Peyer's patch (tissue), 4 donors: Measurements from ENCODE around the gene CMPK1.

Source experiments
- CTCF ChIP-seq, 6 experiments: fragments of 450-650 bp in 4 of 6; fragments of 200-600 bp in 2 of 6; sonication (generic) in 1 of 6; IDR thresholded peaks; one replicate each; pipeline ENCODE4 v1.5.1; 2017 to 2019; ENCODE audit warnings: antibody characterized with exemption in 6 of 6, mild to moderate bottlenecking in 3 of 6, moderate library complexity in 1 of 6
- POLR2A ChIP-seq, 2 donors: fragments of 450-650 bp; IDR thresholded peaks; one replicate each; pipeline ENCODE4 v1.5.1; 2017; ENCODE audit warnings: antibody characterized with exemption in 2 of 2, mild to moderate bottlenecking in 2 of 2, moderate library complexity in 2 of 2

DNA sequence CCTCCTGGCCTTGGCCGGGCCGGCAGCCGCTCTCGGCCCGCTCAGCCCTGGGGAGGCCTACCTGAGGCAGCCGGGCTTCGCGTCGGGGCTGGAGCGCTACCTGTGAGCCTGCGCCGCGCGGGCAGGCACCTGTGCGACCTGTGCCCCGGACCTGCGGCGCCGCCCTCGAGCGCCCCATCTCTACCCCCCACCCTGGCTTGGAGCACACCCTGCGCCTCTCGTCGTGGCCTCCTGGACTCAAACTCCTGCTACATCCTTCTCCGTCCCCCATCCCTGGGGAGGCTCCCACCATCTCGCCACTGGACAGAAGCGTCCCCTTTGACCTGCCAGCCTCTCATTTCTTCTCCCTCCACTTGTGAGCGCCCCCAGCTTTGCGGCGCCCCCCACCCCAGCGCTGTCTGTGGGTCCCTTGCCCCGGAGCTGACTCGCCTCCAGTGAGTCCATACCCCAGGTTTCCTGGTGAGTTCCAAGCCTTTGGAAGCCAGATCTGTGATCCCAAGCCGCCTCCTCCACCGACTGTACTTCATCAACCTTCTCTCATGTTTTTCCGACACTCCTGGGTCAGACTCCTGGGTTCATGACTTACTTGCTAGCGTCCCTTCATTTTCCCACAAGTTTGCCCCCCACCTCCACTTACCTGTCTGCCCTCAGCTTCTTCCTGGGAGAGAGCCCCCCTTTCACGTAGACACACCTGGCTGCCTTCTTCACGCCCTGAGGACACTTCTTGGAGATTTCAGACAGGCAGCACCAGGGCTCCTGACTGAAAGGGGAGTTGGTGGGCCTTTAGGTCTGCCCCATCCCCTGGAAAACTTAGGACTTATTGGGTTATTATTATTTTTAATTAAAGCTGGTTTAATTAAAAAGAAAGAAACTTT, 83.8 kb downstream of the CMPK1 start:
- TF ChIP-seq CTCF (IDR thresholded peaks at IDR 0.05), result no peak
- TF ChIP-seq POLR2A (IDR thresholded peaks at IDR 0.05), result no peak
